ENCODE results near the gene RIN1.
A peak's percentile ranks its signal among the peaks of the same experiment; 100 is the strongest.
"Not testable (repeated sequence)": the region's sequence is repeated elsewhere in the genome, so short reads cannot be mapped to it uniquely, and the experiment has no call there.

RIN1 gene

DNA sequence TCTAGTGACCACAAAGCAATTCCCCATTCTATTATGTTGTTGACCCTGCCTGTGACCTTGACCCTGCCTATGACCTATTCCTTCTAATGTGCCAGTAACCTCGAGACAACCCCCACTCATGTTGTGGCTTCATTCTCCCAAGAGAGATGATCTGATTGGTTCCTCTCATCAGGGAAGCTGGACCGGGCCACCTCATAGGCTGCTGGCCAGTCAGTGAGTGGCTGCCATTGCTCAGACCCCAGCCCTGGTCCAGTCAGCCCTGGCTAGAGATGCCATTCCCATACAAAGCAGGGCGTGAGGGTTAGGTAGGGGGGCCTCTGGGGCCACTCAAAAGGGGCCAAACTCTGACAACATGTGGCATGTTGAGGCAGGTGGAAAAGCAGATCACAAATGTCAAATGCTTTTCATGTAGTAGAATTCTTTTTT is 23.4 kb upstream of the RIN1 start:
- no peak for DNase-seq (ENCODE audit: insufficient read length, low spot score)
- TF ChIP-seq POU2F2 (IDR thresholded peaks at IDR 0.05; ENCODE audit: low read depth, low read length) (no peak), SPI1 (IDR thresholded peaks at IDR 0.05; ENCODE audit: low read depth, low read length) (no peak), POLR2A (IDR thresholded peaks at IDR 0.05; ENCODE audit: low read depth, low read length) (no peak), TAF1 (IDR thresholded peaks at IDR 0.05; ENCODE audit: low read depth, low read length) (no peak), POLR2AphosphoS5 (IDR thresholded peaks at IDR 0.05; ENCODE audit: low read depth, low read length) (no peak), PAX5 (IDR thresholded peaks at IDR 0.05; ENCODE audit: insufficient read depth, low read length, severe bottlenecking) (no peak)

DNA sequence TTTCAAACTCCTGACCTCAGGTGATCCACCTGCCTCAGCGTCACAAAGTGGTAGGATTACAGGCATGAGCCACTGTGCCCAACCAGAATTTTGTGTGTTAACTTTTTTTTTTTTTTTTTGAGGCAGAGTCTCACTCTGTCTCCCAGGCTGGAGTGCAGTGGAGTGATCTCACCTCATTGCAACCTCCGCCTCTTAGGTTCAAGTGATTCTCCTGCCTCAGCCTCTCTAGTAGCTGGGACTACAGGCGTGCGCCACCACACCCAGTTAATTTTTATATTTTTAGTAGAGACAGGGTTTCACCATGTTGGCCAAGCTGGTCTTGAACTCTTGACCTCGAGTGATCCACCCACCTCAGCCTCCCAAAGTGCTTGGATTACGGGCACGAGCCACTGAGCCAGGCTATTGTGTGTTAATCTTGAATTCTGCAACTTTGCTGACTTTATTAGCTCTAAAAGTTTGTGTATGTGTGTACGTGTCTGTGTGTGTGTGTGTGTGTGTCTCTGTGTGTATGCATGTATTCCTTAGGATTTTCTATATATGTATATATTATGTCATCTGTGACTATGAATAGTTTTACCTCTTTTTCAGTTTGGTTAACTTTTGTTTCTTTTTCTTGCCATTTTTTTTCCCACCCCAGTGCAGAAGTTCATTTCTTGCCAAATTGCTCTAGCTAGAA is 14.5 kb upstream of the RIN1 start:
- FAIRE-seq; DNase-seq (ENCODE audit: insufficient read length, low spot score): not testable (repeated sequence)

More for the DNA sequence above, 23.4 kb upstream of the RIN1 start:
- no peak for FAIRE-seq

- no peak for FAIRE-seq
- DNase-seq (ENCODE audit: insufficient read length, low spot score): no peak
- TF ChIP-seq TAF1 (IDR thresholded peaks at IDR 0.05; ENCODE audit: low read depth, low read length) (no peak), POLR2AphosphoS5 (IDR thresholded peaks at IDR 0.05; ENCODE audit: low read depth, low read length) (no peak), PAX5 (IDR thresholded peaks at IDR 0.05; ENCODE audit: insufficient read depth, low read length, severe bottlenecking) (no peak), POLR2A (IDR thresholded peaks at IDR 0.05; ENCODE audit: low read depth, low read length) (no peak), POU2F2 (IDR thresholded peaks at IDR 0.05; ENCODE audit: low read depth, low read length) (no peak), SPI1 (IDR thresholded peaks at IDR 0.05; ENCODE audit: low read depth, low read length) (no peak)
Observed at GRCh38 chr11:66349084-66349386, 12.8 kb upstream of the RIN1 start.

DNA sequence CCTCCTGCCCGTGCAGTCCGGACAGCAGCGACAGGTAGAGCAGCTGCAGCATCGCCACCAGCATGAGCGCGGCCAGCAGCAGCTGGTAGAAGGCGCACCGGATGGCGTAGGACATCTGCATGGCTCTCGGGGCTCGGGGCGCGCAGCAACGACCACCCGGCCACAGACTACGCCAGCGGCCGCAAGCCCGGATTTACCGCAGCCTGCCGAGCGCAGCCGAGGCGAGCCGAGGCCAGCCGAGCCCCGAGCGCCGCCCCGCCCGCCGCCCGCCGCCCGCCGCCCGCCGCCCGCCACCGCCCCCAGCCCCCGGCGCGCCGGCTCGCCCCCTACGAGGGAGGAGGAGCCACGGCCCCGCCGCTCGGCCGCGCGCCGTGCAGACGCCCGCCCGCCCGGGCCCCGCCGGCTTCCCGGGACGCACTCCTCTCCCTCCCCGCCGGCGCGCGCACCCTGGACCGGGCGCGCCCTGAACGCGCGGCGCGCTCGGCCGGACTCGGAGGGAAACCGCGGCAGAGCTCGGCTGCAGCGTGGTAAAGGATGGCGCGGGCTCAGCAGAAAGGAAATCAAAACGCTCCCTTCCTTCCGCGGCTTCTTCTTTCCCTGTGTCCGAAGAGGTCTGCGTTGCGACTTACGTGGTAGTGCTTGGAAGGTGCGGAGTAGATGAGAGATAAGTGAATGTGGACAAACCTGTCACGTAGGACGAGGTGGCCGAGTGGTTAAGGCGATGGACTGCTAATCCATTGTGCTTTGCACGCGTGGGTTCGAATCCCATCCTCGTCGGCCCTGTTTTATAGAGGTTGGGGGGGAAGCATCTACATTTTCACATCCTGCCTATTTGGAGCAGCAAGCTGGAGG is 11.4 kb upstream of the RIN1 start, which contains the start of gene B4GAT1:
B4GAT1 (minus strand) TSS at position 205 of the 852 bp plus-strand sequence; CDS start at position 121, 84 bp downstream.
- no peak for TF ChIP-seq SPI1 (IDR thresholded peaks at IDR 0.05; ENCODE audit: low read depth, low read length)
- TF ChIP-seq PAX5 (IDR thresholded peaks at IDR 0.05; ENCODE audit: insufficient read depth, low read length, severe bottlenecking): no peak
- TF ChIP-seq POLR2AphosphoS5 (IDR thresholded peaks at IDR 0.05; ENCODE audit: low read depth, low read length): peak; percentile 43; the same call in 1 of the 2 replicates
- peak; percentile 21; the same call in 1 of the 2 replicates for TF ChIP-seq POU2F2 (IDR thresholded peaks at IDR 0.05; ENCODE audit: low read depth, low read length)
- peak; percentile 53; the same call in 1 of the 2 replicates for TF ChIP-seq POLR2A (IDR thresholded peaks at IDR 0.05; ENCODE audit: low read depth, low read length)
- no peak for TF ChIP-seq TAF1 (IDR thresholded peaks at IDR 0.05; ENCODE audit: low read depth, low read length)
- FAIRE-seq (peak; percentile 88), DNase-seq (ENCODE audit: insufficient read length, low spot score) (peak; percentile 71)

DNA sequence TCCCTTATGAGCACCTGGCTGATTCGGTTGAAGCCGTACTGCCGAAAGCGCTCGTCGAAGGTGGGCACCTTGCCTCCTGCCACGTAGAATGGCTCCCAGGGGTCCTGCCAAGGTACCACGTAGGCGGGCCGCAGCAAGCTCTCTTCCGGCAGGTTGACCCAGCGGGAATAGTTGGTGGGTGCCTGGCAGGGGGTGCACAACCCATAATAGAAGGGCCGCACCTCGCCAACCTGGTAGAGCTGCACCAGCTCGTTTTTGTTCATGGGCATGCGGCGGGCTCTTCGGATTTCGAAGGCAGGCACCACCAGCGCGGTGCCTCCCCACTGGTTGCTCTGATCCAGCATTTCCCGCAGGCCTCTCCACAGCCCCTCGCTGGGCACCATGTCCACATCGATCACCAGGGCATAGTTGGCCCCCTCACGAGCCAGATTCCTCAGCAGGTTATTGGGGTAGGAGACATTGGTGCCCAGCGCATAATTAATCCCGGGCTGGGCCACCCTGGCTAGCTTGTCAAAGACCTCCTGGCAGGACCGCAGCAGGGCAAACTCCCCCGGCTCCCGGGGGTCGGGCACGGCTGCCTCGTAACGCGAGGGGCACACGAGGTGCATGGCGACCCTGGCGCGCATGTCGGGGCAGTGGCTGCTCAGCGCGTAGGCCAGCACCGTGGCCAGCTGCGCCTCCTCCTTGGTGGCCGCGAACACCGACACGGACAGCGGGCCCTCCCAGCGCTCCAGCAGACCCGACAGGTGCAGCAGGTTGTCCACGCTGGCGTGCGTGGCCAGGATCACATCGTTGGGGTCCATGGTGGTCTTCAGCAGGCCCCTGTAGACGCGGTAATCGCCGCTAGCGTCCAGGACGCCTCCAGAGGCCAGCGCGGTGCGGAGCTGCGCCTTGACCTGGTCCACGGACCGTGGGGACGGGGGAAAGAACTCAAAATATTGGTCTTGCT is 10.5 kb upstream of the RIN1 start:
- no peak for TF ChIP-seq POU2F2 (IDR thresholded peaks at IDR 0.05; ENCODE audit: low read depth, low read length)
- no peak for TF ChIP-seq POLR2AphosphoS5 (IDR thresholded peaks at IDR 0.05; ENCODE audit: low read depth, low read length)
- no peak for TF ChIP-seq POLR2A (IDR thresholded peaks at IDR 0.05; ENCODE audit: low read depth, low read length)
- peak; percentile 74 for FAIRE-seq
- DNase-seq (ENCODE audit: insufficient read length, low spot score): no peak

- DNase-seq (ENCODE audit: insufficient read length, low spot score): no peak
- no peak for FAIRE-seq
- TF ChIP-seq TAF1 (IDR thresholded peaks at IDR 0.05; ENCODE audit: low read depth, low read length): no peak
Observed at GRCh38 chr11:66345316-66345649, 9.0 kb upstream of the RIN1 start.

DNA sequence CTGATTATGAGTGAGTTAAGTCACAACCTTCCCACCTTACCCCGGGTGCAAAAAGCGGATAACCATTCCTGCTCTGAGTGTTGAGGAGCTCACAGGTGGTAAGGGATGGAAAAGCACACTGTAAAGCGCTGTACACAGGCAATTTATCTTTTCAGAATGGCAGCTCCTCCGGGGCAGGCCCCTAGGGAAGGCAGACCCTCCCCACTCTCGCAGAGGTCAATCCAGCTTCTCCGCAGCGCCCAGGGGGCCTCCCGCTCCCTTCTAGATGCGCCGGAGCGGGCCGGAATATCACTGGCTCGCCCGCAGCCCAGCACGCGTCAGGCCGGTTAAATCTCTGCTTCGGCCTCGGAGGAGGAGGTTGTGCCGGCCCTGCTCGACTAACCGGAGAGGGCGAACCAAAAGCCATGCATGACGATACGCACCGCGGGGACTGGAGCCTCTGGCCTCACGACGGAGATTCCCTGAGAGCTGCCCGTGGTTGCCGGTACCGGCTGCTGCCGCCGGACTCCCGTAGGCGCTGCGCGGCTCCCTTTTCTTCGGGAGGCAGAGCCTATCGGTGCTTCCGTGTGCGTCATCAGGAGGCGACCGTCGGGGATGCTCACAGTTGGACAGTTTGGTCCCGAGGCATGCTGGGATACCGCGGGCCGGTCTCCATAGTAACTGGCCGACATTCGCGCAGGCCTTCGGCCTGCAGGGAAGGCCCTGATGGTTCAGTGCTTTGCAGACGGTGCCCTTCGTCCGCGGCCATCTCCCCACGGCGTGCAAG is 8.5 kb upstream of the RIN1 start, which contains the start of gene BRMS1:
BRMS1 (minus strand) TSS at position 555 of the 766 bp plus-strand sequence. CDS start 2,870 bp downstream, outside the sequence.
- FAIRE-seq (peak; percentile 92), DNase-seq (ENCODE audit: insufficient read length, low spot score) (peak; percentile 96)
- TF ChIP-seq POLR2AphosphoS5 (IDR thresholded peaks at IDR 0.05; ENCODE audit: low read depth, low read length) (peak; percentile 86), PAX5 (IDR thresholded peaks at IDR 0.05; ENCODE audit: insufficient read depth, low read length, severe bottlenecking) (no peak), SPI1 (IDR thresholded peaks at IDR 0.05; ENCODE audit: low read depth, low read length) (no peak), TAF1 (IDR thresholded peaks at IDR 0.05; ENCODE audit: low read depth, low read length) (peak; percentile 63), POU2F2 (IDR thresholded peaks at IDR 0.05; ENCODE audit: low read depth, low read length) (peak; percentile 70), POLR2A (IDR thresholded peaks at IDR 0.05; ENCODE audit: low read depth, low read length) (peak; percentile 93)

GRCh38 chr11:66343176-66343575 is 6.9 kb upstream of the RIN1 start:
- DNase-seq (ENCODE audit: insufficient read length, low spot score) (no peak), FAIRE-seq (no peak)
- TF ChIP-seq POLR2A (IDR thresholded peaks at IDR 0.05; ENCODE audit: low read depth, low read length) (no peak), PAX5 (IDR thresholded peaks at IDR 0.05; ENCODE audit: insufficient read depth, low read length, severe bottlenecking) (no peak), SPI1 (IDR thresholded peaks at IDR 0.05; ENCODE audit: low read depth, low read length) (no peak), TAF1 (IDR thresholded peaks at IDR 0.05; ENCODE audit: low read depth, low read length) (no peak)
